HepG2 (cell line): Measurements from ENCODE around the gene NAPB. TPM values are rescaled to one million over a fixed set of nuclear protein-coding genes. Genes with fewer than 3 reads are reported as not detected.

Experiments
- CCDC6 ChIP-seq: sonication (generic); formaldehyde crosslinking; IDR thresholded peaks from 2 replicates; pipeline ENCODE4 v1.8.1; 2022; ENCODE audit warnings: mild to moderate bottlenecking, missing genetic modification reagents, moderate library complexity
- CEBPB ChIP-seq: IDR thresholded peaks from 2 replicates; pipeline ENCODE4 v1.6.1; 2011; ENCODE audit warnings: low read depth, low read length, improper control_type of control experiment, borderline replicate concordance
- GFI1 ChIP-seq: sonication (generic); formaldehyde crosslinking; IDR thresholded peaks from 2 replicates; pipeline ENCODE4 v1.5.0; 2020; ENCODE audit warnings: missing genetic modification reagents, mild to moderate bottlenecking, borderline replicate concordance
- MAF1 ChIP-seq: sonication (generic); formaldehyde crosslinking; IDR thresholded peaks from 2 replicates; pipeline ENCODE4 v1.5.0; 2020; ENCODE audit warnings: missing genetic modification reagents, borderline replicate concordance
- ZNF207 ChIP-seq: fragments of 450-650 bp; IDR thresholded peaks from 2 replicates; pipeline ENCODE4 v1.6.1; 2016; ENCODE audit warnings: antibody characterized with exemption, borderline replicate concordance
- ZNF350 ChIP-seq: sonication (generic); formaldehyde crosslinking; IDR thresholded peaks from 2 replicates; pipeline ENCODE4 v1.4.0; 2020; ENCODE audit warnings: mild to moderate bottlenecking, low read depth, missing genetic modification reagents, borderline replicate concordance
- ZNF382 ChIP-seq: sonication (generic); formaldehyde crosslinking; IDR thresholded peaks from 2 replicates; pipeline ENCODE4 v1.5.0; 2020; ENCODE audit warnings: missing genetic modification reagents, mild to moderate bottlenecking, borderline replicate concordance
- ZNF788 ChIP-seq: sonication (generic); formaldehyde crosslinking; IDR thresholded peaks from 2 replicates; pipeline ENCODE4 v1.5.0; 2020; ENCODE audit warnings: mild to moderate bottlenecking, missing genetic modification reagents, borderline replicate concordance
- polyA plus RNA-seq, 8 experiments: library from polyadenylated mRNA; depleted of rRNA in 3 of 8; stranded (reverse) in 7 of 8; unstranded in 1 of 8; fragments of >200 nt; fragmentation: Illumina TruSeq in 4 of 8; extraction: Trizol in 4 of 8; gene quantifications; 2 replicates each; pipeline versions ENCODE4 v1.2.1 to v1.2.3, GENCODE V29; 2011 to 2016; ENCODE audit warnings: low read depth in 4 of 8, missing spikeins in 1 of 8, mixed read lengths in 1 of 8; ENCODE audit not compliant: insufficient read depth in 1 of 8
- total RNA-seq, 5 experiments: library from RNA; depleted of rRNA; stranded (reverse); fragments of >200 nt; fragmentation: Illumina TruSeq; extraction: Trizol; gene quantifications; 2 replicates each; pipeline ENCODE4 v1.2.3, GENCODE V29; 2016; ENCODE audit warnings: low read depth in 1 of 5
- TF ChIP-seq, protein P1 (sequence below): sonication (generic); formaldehyde crosslinking; IDR thresholded peaks from 2 replicates; pipeline ENCODE4 v1.5.1; 2020; ENCODE audit warnings: mild to moderate bottlenecking, missing genetic modification reagents, moderate library complexity
- TF ChIP-seq, protein P2 (sequence below): sonication (generic); formaldehyde crosslinking; IDR thresholded peaks from 2 replicates; pipeline ENCODE4 v1.5.1; 2020; ENCODE audit warnings: mild to moderate bottlenecking, moderate library complexity, missing genetic modification reagents
- TF ChIP-seq, protein P3 (sequence below): sonication (generic); formaldehyde crosslinking; IDR thresholded peaks from 2 replicates; pipeline ENCODE4 v1.4.0; 2020; ENCODE audit warnings: low read depth, missing genetic modification reagents
- TF ChIP-seq, protein P4 (sequence below): sonication (generic); formaldehyde crosslinking; IDR thresholded peaks from one replicate; pipeline ENCODE4 v1.5.1; 2020; ENCODE audit warnings: mild to moderate bottlenecking, missing genetic modification reagents; ENCODE audit errors: not compliant biosample characterization

NAPB gene
- total and polyA plus RNA-seq, 2 of the 13 experiments (the other 11 are each of a cell fraction or from before 2014, with no cell fraction given): 15.2 to 16.1 TPM

DNA sequence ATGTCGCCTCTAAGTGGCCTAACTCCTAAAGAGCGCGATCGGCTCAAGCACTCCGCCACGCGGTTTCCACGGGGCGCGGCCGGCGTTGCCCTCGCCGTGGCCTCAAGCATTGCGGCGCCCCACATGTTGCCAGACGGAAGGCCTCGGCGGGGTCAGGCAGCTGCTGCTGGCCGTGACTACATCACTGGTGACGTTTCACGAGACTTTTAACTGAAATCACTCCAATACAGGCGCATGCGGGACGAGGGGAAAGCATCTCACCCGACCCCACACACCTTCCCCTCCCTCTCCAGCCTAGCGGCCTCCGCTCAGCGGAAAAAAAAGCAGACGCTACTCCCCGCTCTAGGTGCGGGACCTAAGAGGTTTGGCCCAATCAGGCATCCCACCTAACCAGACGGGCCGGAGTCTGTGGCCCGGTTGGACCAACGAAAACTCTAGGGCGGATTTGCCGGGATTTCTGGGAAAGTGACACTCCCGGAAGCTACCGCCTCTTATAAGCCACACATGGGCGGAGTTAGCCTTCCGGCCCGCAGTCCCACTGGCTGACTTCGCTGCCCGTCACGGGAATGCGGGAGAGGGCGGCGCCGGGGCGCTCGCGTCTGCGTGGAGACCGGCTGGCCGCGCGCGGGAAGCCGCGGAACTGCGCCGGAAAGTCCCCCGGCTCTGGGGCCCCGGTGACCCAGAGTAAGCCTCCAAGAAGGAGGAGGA lies 70.9 kb downstream of the NAPB start, which contains the start of gene NXT1 (continued):
- TF ChIP-seq, protein P1, sequence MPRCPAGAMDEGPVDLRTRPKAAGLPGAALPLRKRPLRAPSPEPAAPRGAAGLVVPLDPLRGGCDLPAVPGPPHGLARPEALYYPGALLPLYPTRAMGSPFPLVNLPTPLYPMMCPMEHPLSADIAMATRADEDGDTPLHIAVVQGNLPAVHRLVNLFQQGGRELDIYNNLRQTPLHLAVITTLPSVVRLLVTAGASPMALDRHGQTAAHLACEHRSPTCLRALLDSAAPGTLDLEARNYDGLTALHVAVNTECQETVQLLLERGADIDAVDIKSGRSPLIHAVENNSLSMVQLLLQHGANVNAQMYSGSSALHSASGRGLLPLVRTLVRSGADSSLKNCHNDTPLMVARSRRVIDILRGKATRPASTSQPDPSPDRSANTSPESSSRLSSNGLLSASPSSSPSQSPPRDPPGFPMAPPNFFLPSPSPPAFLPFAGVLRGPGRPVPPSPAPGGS (CRISPR knock-in tag): peak; percentile 88
- TF ChIP-seq, protein P2, sequence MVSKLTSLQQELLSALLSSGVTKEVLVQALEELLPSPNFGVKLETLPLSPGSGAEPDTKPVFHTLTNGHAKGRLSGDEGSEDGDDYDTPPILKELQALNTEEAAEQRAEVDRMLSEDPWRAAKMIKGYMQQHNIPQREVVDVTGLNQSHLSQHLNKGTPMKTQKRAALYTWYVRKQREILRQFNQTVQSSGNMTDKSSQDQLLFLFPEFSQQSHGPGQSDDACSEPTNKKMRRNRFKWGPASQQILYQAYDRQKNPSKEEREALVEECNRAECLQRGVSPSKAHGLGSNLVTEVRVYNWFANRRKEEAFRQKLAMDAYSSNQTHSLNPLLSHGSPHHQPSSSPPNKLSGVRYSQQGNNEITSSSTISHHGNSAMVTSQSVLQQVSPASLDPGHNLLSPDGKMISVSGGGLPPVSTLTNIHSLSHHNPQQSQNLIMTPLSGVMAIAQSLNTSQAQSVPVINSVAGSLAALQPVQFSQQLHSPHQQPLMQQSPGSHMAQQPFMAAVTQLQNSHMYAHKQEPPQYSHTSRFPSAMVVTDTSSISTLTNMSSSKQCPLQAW (CRISPR knock-in tag): peak; percentile 85
- TF ChIP-seq CEBPB: no peak
- peak; percentile 89 for TF ChIP-seq ZNF788 (CRISPR knock-in tag)
- peak; percentile 21; the same call in 1 of the 2 replicates for TF ChIP-seq CCDC6 (CRISPR knock-in tag)
- TF ChIP-seq MAF1 (CRISPR knock-in tag): no peak; the same call in 1 of the 2 replicates
- TF ChIP-seq, protein P3, sequence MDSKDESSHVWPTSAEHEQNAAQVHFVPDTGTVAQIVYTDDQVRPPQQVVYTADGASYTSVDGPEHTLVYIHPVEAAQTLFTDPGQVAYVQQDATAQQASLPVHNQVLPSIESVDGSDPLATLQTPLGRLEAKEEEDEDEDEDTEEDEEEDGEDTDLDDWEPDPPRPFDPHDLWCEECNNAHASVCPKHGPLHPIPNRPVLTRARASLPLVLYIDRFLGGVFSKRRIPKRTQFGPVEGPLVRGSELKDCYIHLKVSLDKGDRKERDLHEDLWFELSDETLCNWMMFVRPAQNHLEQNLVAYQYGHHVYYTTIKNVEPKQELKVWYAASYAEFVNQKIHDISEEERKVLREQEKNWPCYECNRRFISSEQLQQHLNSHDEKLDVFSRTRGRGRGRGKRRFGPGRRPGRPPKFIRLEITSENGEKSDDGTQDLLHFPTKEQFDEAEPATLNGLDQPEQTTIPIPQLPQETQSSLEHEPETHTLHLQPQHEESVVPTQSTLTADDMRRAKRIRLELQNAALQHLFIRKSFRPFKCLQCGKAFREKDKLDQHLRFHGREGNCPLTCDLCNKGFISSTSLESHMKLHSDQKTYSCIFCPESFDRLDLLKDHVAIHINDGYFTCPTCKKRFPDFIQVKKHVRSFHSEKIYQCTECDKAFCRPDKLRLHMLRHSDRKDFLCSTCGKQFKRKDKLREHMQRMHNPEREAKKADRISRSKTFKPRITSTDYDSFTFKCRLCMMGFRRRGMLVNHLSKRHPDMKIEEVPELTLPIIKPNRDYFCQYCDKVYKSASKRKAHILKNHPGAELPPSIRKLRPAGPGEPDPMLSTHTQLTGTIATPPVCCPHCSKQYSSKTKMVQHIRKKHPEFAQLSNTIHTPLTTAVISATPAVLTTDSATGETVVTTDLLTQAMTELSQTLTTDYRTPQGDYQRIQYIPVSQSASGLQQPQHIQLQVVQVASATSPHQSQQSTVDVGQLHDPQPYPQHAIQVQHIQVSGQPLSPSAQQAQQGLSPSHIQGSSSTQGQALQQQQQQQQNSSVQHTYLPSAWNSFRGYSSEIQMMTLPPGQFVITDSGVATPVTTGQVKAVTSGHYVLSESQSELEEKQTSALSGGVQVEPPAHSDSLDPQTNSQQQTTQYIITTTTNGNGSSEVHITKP: 0 out of 2 replicates have a peak, but pooled peaks have one; percentile 25
- no peak for TF ChIP-seq ZNF382 (CRISPR knock-in tag)
- TF ChIP-seq, protein P4, sequence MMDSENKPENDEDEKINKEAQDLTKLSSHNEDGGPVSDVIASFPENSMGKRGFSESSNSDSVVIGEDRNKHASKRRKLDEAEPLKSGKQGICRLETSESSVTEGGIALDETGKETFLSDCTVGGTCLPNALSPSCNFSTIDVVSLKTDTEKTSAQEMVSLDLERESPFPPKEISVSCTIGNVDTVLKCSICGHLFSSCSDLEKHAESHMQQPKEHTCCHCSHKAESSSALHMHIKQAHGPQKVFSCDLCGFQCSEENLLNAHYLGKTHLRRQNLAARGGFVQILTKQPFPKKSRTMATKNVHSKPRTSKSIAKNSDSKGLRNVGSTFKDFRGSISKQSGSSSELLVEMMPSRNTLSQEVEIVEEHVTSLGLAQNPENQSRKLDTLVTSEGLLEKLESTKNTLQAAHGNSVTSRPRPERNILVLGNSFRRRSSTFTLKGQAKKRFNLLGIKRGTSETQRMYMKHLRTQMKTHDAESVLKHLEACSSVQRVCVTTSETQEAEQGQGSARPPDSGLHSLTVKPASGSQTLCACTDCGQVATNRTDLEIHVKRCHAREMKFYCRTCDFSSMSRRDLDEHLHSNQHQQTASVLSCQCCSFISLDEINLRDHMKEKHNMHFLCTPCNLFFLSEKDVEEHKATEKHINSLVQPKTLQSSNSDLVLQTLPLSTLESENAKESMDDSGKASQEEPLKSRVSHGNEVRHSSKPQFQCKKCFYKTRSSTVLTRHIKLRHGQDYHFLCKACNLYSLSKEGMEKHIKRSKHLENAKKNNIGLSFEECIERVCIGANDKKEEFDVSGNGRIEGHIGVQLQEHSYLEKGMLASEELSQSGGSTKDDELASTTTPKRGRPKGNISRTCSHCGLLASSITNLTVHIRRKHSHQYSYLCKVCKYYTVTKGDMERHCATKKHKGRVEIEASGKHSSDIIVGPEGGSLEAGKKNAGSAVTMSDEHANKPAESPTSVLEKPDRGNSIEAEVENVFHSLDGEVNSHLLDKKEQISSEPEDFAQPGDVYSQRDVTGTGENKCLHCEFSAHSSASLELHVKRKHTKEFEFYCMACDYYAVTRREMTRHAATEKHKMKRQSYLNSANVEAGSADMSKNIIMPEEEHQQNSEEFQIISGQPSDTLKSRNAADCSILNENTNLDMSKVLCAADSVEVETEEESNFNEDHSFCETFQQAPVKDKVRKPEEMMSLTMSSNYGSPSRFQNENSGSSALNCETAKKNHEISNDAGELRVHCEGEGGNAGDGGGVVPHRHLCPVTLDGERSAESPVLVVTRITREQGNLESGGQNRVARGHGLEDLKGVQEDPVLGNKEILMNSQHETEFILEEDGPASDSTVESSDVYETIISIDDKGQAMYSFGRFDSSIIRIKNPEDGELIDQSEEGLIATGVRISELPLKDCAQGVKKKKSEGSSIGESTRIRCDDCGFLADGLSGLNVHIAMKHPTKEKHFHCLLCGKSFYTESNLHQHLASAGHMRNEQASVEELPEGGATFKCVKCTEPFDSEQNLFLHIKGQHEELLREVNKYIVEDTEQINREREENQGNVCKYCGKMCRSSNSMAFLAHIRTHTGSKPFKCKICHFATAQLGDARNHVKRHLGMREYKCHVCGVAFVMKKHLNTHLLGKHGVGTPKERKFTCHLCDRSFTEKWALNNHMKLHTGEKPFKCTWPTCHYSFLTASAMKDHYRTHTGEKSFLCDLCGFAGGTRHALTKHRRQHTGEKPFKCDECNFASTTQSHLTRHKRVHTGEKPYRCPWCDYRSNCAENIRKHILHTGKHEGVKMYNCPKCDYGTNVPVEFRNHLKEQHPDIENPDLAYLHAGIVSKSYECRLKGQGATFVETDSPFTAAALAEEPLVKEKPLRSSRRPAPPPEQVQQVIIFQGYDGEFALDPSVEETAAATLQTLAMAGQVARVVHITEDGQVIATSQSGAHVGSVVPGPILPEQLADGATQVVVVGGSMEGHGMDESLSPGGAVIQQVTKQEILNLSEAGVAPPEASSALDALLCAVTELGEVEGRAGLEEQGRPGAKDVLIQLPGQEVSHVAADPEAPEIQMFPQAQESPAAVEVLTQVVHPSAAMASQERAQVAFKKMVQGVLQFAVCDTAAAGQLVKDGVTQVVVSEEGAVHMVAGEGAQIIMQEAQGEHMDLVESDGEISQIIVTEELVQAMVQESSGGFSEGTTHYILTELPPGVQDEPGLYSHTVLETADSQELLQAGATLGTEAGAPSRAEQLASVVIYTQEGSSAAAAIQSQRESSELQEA (CRISPR knock-in tag): peak; percentile 85
- peak; percentile 94 for TF ChIP-seq ZNF350 (CRISPR knock-in tag)
- TF ChIP-seq GFI1 (CRISPR knock-in tag): peak; percentile 52; the same call in 1 of the 2 replicates
- TF ChIP-seq ZNF207: no peak
